CD1c-positive myeloid dendritic cell (primary cell): Measurements from ENCODE around the gene CDHR5.

ENCODE experiments used
- DNase-seq: peaks from one replicate; pipeline ENCODE4 v3.0.0-alpha.2; 2016; ENCODE audit errors: extremely low spot score

The CDHR5 gene

GRCh38 chr11:645536-645935, 20.8 kb upstream of the CDHR5 start:
- DNase-seq, result no peak

DNA sequence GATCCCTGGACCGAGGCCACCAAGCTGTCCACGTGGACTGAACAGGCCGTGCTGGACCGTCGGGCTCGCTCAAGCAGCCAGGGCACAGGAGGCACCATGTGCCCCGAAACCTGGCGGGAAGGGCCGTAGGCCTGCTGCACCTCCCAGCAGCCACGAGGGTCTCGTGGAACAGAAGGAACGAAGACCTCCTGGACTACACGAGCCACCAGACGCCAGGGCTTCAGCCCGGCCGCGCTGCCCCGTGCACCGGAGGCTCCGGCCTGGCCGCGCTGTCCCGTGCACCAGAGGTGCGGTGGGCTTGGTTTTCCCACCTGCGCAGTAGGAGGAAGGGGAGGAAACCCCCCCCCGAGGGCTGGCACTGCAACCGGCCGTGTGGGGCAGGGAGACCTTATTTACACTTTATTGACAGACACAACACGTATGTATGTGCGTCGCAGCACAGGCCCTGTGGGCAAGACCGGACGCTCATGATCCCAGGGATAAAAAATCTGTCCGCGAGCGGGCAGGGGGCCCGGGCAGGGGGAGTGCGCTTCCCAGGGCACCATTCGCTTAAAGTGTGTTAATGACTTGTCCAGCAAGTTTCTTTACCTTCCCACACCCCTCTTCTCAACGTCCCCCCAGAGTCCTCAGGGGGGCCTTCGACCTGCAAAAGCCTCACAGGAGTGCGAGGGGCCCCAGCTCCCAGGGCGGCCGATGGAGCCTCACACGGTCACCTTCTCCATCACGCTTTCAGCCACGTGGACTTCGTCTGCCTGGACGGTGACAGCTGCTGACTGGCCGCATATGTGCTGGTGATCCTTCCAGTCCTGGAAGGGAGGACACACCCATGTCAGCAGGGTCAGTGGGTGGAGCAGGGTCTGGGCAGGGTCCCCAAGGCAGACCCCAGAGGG, 19.3 kb upstream of the CDHR5 start:
- DNase-seq, result no peak

GRCh38 chr11:643366-643765, 18.6 kb upstream of the CDHR5 start:
- no peak for DNase-seq

GRCh38 chr11:641806-642370, 17.1 kb upstream of the CDHR5 start:
- no peak for DNase-seq

DNA sequence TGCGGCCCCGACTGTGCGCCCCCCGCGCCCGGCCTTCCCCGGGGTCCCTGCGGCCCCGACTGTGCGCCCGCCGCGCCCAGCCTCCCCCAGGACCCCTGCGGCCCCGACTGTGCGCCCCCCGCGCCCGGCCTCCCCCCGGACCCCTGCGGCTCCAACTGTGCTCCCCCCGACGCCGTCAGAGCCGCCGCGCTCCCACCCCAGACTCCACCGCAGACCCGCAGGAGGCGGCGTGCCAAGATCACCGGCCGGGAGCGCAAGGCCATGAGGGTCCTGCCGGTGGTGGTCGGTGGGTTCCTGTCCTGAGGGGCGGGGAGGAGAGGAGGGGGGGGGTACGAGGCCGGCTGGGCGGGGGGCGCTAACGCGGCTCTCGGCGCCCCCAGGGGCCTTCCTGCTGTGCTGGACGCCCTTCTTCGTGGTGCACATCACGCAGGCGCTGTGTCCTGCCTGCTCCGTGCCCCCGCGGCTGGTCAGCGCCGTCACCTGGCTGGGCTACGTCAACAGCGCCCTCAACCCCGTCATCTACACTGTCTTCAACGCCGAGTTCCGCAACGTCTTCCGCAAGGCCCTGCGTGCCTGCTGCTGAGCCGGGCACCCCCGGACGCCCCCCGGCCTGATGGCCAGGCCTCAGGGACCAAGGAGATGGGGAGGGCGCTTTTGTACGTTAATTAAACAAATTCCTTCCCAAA, 15.4 kb upstream of the CDHR5 start:
- DNase-seq, result peak; percentile 53

DNA sequence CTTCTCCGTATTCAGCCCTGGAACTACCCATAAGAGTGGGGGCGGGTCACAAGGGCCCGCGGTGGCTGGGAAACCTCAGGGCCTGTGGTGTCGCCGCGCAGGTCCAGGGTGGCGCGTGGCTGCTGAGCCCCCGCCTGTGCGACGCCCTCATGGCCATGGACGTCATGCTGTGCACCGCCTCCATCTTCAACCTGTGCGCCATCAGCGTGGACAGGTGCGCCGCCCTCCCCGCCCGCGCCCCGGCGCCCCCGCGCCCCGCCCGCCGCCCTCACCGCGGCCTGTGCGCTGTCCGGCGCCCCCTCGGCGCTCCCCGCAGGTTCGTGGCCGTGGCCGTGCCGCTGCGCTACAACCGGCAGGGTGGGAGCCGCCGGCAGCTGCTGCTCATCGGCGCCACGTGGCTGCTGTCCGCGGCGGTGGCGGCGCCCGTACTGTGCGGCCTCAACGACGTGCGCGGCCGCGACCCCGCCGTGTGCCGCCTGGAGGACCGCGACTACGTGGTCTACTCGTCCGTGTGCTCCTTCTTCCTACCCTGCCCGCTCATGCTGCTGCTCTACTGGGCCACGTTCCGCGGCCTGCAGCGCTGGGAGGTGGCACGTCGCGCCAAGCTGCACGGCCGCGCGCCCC, 14.7 kb upstream of the CDHR5 start:
- no peak for DNase-seq

DNA sequence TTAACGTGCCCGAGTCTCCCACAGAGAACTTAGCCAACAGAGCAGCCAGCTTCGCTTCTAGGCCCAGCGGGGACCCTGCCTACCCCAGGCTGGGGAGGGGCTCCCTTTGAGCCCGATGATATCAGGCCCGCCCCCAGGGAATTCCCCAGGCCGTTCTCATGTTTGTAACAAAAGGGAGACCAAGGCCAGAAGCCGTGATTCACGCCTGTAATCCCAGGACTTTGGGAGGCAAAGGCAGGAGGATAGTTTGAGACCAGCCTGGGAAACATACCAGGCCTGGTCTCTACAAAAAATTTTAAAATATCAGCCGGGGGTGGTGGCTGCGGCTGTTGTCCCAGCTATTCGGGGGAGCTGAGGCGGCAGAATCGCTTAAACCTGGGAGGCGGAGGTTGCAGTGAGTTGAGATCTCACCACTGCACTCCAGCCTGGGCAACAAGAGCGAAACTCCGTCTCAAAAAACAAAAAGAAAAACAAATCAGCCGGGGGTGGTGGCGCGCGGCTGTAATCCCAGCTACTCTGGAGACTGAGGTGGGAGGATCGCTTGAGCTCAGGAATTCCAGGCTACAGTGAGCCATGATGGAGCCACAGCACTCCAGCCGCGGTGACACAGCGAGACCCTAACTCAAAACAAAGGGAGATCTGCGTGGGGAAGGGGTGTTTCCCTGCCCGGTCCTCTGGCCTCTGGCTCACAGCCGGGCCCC, 14.0 kb upstream of the CDHR5 start:
- no peak for DNase-seq

DNA sequence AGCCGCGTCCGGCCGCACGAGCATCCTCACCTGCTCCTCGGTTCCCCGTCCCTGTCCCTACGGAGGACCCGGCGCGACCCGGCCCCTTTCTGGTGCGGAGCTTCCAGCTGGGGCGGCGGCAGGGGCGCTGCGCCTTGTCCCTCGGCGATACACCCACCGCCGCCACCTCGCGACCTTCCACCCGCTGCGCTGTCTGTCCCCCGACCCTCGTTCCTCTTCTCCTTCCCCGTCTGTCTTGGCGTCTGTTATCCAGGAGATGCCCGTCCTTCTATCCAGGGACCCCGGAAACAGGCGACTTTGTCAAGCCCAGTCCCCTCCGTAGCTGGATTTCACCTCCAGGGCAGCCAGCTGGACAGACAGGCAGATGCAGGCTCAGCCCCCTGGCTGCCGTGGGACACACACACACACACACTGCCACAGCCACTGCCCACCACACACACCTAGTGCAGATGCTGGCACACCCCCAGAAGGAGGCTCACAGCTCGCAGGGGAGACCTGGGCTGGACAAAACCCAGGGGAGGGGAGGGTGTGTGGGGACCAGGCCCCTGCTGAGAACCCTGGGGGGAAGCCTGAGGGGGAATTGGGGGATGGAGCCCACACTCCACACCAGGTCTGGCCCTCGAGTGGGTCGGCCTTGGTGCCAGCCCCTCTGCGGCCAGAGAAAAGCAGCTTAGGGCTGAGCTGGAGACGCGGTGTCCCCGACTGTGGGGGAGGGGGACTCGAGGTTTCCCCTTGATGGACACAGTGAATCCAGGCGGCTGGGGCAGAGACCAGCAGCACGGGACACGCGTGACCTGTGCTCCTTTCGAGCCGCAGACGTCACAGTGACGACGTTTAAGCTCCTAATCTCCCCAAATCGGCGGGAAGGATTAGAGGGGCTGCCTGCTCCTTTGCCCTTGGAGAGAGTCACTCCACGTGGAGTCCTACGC, 13.1 kb upstream of the CDHR5 start:
- no peak for DNase-seq

DNA sequence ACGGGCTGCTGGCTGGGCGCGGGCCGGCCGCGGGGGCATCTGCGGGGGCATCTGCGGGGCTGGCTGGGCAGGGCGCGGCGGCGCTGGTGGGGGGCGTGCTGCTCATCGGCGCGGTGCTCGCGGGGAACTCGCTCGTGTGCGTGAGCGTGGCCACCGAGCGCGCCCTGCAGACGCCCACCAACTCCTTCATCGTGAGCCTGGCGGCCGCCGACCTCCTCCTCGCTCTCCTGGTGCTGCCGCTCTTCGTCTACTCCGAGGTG, 12.5 kb upstream of the CDHR5 start:
- no peak for DNase-seq

DNA sequence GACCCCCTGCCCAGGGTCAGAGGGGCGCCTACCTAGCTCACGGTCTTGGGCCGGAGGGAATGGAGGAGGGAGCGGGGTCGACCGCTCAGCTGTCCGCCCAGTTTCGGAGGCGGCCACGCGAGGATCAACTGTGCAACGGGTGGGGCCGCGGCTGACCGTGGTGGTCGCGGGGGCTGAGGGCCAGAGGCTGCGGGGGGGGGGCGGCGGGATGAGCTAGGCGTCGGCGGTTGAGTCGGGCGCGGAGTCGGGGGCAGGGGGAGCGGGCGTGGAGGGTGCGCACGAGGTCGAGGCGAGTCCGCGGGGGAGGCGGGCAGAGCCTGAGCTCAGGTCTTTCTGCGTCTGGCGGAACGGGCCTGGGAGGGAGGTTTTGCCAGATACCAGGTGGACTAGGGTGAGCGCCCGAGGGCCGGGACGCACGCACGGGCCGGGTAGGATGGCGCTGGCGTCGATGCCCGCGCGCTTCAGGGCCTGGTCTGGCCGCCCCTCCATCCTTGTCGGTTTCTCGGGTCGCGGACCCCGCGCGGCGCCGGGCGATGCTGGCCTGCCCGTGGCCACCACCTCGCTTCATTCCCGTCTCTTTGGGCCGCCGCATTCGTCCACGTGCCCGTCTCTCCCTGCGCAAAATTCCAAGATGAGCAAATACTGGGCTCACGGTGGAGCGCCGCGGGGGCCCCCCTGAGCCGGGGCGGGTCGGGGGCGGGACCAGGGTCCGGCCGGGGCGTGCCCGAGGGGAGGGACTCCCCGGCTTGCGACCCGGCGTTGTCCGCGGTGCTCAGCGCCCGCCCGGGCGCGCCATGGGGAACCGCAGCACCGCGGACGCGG, 12.0 kb upstream of the CDHR5 start, which contains the start of gene DRD4:
TSS of gene DRD4 (plus strand) at position 759 of the 822 bp plus-strand sequence. CDS start at position 795, 36 bp downstream.
- DNase-seq, result no peak

- no peak for DNase-seq
Measured at GRCh38 chr11:635945-636510, 11.3 kb upstream of the CDHR5 start.

DNA sequence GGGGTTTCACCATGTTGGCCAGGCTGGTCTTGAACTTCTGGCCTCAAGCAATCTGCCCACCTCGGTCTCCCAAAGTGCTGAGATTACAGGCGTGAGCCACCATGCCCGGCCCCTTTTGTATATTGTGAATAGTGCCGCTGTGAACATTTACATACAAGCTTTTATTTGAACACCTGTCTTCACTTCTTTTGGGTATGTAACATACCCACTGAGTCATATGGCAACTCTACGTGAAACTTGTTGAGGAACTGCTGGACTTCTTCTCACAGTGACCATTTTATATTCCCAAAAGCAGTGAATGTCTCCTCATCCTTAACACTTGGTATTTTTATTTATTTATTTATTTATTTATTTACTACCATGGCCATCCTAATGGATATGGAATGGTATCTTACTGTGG, 6.1 kb upstream of the CDHR5 start:
- DNase-seq, result no peak

DNA sequence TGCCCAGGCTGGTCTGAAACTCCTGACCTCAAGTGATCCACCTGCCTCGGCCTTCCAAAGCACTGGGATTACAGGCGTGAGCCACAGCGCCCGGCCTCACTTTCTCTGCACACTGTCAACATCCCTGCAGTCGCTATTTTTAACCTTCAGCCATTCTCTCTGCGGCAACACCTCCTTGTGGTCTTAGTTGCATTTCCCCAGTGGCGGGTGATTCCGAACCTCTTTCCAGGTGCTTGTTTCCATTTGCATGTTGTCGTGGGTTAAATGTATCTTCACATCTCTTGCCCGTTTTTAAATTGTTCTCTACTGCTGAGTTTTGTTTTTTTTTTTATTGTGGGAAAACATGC, 4.5 kb upstream of the CDHR5 start:
- DNase-seq, result no peak

DNA sequence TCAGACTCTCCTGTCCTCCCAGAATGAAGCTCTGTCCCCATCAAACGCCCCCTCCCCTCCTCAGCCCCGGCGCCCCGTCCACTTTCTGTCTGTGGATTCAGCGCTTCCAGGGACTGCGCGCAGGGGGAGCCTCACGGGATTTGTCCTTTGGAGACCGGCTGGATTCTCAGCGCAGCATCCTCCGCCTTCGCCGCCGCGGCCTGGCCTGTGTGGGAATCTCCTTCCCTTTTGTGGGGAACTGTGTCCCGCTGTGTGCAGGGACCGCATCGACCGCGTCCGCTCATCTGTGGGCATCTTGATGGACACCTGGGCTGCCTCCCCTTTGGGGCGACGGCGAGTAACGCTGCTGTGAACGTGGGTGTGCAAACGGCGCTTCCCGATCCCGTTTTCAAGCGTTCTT, 3.3 kb upstream of the CDHR5 start:
- DNase-seq, result no peak

- no peak for DNase-seq
Measured at GRCh38 chr11:627308-627576, 2.5 kb upstream of the CDHR5 start.

GRCh38 chr11:626475-627307, 1.9 kb upstream of the CDHR5 start, which contains the start of gene SCT:
TSS of gene SCT (minus strand) at chr11:627181. CDS start at chr11:627143, 38 bp downstream.
- DNase-seq, result no peak

GRCh38 chr11:625636-626268, 997 bp upstream of the CDHR5 start:
- no peak for DNase-seq

DNA sequence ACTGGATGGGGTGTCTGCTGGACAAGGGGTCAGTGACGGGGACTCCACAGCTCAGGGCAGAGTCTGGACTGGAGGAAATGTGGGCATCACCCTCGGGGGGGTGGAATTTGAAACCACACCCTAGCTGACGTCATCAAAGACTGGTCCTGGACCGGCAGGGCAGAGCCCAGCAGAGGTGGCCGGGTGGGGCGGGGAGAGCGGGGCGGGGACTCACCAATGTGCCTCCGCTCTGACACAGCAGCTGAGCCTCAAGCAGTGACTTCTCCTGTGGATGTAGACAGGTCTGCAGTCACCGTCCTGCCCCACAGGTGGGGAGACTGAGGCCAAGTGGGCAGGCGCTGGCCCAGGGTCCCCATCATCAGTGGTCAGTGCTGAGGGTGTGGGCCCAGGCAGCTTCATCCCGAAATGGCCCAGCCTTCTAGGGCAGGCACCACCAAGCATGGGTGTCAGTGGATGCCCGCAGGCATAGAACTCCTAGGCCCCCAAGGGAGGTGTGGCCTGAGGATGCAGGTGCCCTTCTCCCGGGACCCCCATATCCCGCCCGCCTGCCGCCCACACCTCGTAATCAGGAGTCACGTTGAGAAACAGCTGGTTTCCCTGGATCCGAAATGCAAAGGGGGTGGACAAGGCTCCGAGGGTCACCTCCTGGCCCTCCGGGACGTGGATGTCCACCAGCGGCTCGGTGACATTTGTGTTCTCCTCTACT, 603 bp downstream of the CDHR5 start:
- DNase-seq, result no peak
